Stimulated activated CD8-positive, alpha-beta memory T cell treated with anti-CD3 and anti-CD28 coated beads, Interleukin-7, amount 100 ng/mL, for 24 hours (primary cell): ENCODE measurements around the gene PAXX.
"Not testable (repeated sequence)": the region's sequence is repeated elsewhere in the genome, so short reads cannot be mapped to it uniquely, and the experiment has no call there.

Experiments
- DNase-seq: peaks from one replicate; pipeline ENCODE4 v3.0.0-alpha.2; 2020; ENCODE audit warnings: low read depth

PAXX gene

GRCh38 chr9:137032858-137033257 lies 40.6 kb downstream of the PAXX start:
- no peak for DNase-seq

- not testable (repeated sequence) for DNase-seq
Measured at GRCh38 chr9:137033481-137033880, 41.3 kb downstream of the PAXX start.

- no peak for DNase-seq
Measured at GRCh38 chr9:137034039-137034708, 42.0 kb downstream of the PAXX start.

GRCh38 chr9:137034709-137035506 lies 42.7 kb downstream of the PAXX start:
- peak; percentile 70 for DNase-seq

- DNase-seq = no peak
Measured at GRCh38 chr9:137035507-137035834, 43.2 kb downstream of the PAXX start.

GRCh38 chr9:137035937-137036336 lies 43.7 kb downstream of the PAXX start:
- DNase-seq = no peak

- no peak for DNase-seq
Measured at GRCh38 chr9:137037035-137037434, 44.8 kb downstream of the PAXX start.

- no peak for DNase-seq
Measured at GRCh38 chr9:137037483-137037882, 45.3 kb downstream of the PAXX start.

GRCh38 chr9:137038916-137039315 lies 46.7 kb downstream of the PAXX start:
- DNase-seq = no peak

GRCh38 chr9:137039611-137040366 lies 47.6 kb downstream of the PAXX start:
- no peak for DNase-seq

GRCh38 chr9:137040568-137040967 lies 48.3 kb downstream of the PAXX start:
- no peak for DNase-seq

GRCh38 chr9:137041124-137041523 lies 48.9 kb downstream of the PAXX start:
- DNase-seq = no peak

GRCh38 chr9:137042751-137043727 lies 50.8 kb downstream of the PAXX start:
- no peak for DNase-seq
